ENCODE data around the gene NUDT2.

DNA sequence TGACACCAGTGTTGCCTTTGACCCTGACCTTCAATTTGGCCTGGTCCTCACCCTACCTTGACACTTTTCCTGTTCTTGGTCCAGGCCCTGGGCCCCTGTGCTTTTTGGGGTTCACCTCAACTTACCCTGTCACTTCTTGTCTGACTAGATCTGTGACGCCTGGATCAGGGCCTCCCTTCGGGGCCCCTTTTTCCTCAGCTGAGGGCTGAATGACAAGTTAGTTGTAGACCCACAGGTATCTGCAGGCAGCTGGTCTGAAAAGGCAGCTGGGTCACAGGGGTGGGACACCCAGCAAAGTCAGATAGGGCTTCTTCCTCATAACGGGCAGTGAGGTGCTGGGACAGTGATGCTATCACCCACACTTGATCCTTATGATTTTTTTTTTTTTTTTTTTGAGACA, 57.3 kb downstream of the NUDT2 start:
- no peak for TF ChIP-seq POLR2A (IDR thresholded peaks at IDR 0.05)
- TF ChIP-seq, protein P1, sequence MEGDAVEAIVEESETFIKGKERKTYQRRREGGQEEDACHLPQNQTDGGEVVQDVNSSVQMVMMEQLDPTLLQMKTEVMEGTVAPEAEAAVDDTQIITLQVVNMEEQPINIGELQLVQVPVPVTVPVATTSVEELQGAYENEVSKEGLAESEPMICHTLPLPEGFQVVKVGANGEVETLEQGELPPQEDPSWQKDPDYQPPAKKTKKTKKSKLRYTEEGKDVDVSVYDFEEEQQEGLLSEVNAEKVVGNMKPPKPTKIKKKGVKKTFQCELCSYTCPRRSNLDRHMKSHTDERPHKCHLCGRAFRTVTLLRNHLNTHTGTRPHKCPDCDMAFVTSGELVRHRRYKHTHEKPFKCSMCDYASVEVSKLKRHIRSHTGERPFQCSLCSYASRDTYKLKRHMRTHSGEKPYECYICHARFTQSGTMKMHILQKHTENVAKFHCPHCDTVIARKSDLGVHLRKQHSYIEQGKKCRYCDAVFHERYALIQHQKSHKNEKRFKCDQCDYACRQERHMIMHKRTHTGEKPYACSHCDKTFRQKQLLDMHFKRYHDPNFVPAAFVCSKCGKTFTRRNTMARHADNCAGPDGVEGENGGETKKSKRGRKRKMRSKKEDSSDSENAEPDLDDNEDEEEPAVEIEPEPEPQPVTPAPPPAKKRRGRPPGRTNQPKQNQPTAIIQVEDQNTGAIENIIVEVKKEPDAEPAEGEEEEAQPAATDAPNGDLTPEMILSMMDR (IDR thresholded peaks at IDR 0.05) = no peak
